SU-DHL-6 (cell line): Measurements from ENCODE around the gene TBCK.

Experiments used
- CTCF ChIP-seq: fragments of 200-600 bp; sonication (generic); IDR thresholded peaks from one replicate; pipeline ENCODE4 v1.5.1; 2017; ENCODE audit warnings: antibody characterized with exemption, mild to moderate bottlenecking, low read length, moderate library complexity; ENCODE audit not compliant: insufficient read depth, poor library complexity, severe bottlenecking
- EZH2phosphoT487 ChIP-seq: fragments of 200-600 bp; sonication (generic), shearing (Covaris generic); conservative IDR thresholded peaks from 2 replicates; pipeline ENCODE4 v1.6.1; 2018; ENCODE audit warnings: mild to moderate bottlenecking, antibody characterized with exemption, low read length, moderate library complexity, mixed read lengths

- no peak for TF ChIP-seq CTCF
- no peak for TF ChIP-seq EZH2phosphoT487
Observed at GRCh38 chr4:106096454-106096853, 219.6 kb downstream of the TBCK start.
